Lung microvascular endothelial cell (primary cell): ENCODE measurements around the gene SLC22A17. TPM values are rescaled to one million over a fixed set of nuclear protein-coding genes. Genes with fewer than 3 reads are reported as not detected.

Experiments
- DNase-seq, 2 donors: peaks; one replicate each; pipeline versions ENCODE4 v3.0.0 to v3.0.0-alpha.2; 2010; ENCODE audit warnings: low read depth in 2 of 2
- total RNA-seq: library from RNA; depleted of rRNA; stranded (reverse); fragments of >200 nt; gene quantifications from 2 replicates; pipeline ENCODE4 v1.2.1, GENCODE V29; 2014

Gene SLC22A17
- total RNA-seq, 1 donor from 2014 or later, result 0.60 TPM

DNA sequence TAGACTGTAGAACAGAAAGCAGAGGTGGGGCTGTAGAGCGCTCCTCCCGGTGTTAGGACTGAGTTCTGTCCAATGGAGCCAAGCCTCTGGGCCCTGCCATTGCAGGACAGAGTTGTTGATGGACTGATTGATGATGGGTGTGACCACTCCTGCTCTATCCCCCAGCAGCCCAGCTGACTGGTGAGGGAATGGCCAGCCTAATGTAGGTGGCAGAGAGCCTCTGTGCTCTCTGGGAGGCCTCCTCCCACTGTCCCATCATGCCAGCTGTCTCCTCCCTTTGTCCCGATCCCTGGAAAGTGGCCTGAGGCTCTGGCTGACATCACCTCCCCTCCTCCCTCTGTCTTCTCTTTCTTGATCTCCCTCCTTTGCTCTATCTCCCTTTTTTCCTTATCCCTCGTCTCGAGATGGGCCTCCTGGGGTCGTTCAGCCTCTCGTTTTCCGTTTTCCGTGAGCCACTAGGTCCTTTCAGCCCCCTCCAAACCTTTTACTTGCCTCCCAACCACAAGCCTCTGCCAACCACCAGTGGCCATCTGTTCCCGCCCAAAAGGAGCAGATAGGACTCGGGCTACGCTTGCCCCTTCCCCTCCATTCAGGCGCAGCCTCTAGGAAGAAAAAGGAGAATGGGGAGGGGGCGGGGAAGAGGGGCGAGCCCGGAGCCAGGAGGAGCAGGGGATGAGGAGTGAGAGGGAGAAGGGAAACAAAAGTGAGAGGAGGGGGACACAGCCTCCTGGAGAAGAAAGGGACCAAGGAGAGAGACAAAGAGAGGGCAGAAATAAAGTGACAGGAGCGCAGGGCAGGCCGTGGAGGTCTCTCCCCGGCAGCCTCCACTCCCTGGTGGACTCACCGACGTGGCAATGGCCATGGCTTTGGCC lies 11.7 kb upstream of the SLC22A17 start:
- DNase-seq, result no peak

DNA sequence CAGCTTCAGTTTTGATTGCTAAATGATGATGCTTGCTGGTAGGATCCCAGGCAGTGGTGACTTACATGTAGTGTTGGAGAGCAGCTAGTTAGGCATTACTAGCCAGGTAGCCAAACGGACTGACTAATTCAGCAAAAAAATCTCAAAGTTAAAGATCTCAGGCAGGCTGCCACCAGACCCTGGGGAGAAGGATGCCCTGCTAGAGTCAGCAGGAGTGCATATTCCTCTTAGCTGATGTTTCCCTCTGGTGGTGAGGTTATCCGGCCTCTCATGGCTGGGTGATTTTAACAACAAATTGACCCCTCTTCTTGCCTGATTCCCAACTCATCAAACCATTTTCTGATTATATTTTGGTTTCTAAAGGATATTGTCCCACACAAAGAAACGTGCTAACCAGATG lies 9.5 kb upstream of the SLC22A17 start:
- DNase-seq, result no peak

GRCh38 chr14:23361763-23362162 lies 9.1 kb upstream of the SLC22A17 start:
- no peak for DNase-seq

GRCh38 chr14:23361320-23361719 lies 8.6 kb upstream of the SLC22A17 start:
- DNase-seq, result no peak

DNA sequence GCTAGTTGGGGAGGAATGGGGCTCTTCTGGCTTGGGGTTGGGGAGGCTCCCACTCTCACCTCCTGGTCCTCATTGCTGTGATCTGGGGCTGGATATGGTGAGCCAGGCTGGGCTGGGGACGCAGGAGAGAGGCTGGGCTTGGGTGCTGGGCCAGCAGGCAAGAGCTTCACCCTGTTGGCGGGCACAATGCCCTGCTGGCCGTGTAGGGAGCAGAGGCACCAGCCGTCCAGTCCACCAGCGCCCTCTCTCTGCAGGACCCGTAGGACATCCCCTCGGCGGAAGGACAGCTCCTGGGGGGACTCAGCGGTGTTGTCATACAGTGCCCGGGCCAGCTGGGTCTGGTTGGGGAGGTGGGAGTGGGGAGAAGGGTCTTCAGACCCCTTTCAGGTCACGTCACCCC lies 7.8 kb upstream of the SLC22A17 start:
- DNase-seq, result no peak

GRCh38 chr14:23359722-23360447 lies 7.2 kb upstream of the SLC22A17 start:
- DNase-seq, result no peak

DNA sequence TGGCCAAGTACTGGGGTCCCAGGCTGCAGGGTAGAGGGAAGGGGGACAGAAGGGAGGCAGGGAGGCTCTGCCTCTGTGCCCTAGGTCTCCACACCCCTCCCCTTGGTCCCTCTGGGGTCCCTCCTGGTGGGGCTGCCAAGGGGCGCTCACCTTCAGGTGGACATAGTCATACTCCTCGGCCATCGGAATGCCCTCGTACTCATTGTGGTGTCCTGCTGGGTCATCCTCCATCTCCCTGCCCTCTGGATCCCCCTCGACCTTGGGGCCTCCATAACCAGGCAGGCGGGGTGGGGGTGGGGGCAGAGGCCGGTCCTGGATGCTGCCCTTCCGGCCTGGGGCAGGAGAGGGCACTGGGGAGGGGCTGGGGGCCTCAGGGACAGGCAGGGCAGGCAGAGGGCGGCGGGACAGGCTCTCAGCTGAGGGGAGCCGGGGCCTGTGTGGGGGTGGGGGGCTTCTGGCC lies 6.5 kb upstream of the SLC22A17 start:
- no peak for DNase-seq

GRCh38 chr14:23358553-23359166 lies 6.0 kb upstream of the SLC22A17 start:
- DNase-seq, result no peak

DNA sequence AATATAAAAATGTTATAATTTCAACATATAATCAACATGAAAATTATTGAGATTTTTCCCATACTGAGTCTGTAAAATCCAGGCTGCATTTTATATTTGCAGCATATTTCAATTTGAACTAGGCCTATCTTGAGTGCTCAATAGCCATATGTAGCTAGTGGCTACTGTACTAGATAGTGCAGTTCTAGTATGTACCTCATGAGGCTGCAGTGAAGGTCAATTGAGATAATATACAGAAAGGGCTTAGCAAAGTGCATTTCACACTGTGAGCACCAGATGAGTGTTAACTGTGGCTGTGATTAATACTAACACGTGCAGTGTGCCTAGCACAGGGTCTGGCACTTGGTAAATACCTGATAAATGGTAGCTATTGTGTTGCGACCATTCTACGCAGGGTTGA lies 5.4 kb upstream of the SLC22A17 start:
- DNase-seq, result no peak

DNA sequence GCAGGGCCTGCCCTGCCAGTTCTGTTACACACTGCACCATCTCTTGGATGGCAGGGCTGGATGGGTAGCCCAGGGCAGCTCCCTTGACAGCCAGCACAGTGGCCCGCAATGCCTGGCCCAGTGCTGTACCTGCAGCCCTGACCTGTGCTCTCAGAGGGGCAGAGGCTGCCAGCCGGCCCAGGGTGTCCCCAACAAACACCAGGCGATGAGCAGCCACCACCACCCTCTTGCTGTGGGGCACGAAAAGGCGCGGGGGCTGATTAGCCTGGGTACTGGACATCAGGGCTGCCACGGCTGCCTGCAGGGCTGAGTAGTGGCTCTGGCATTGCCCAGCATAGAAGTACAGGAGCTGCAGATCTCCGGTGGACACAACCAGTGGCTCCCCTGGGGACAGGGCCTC lies 4.6 kb upstream of the SLC22A17 start:
- DNase-seq, result no peak

- DNase-seq, result no peak
These were observed 4.0 kb upstream of the SLC22A17 start for GRCh38 chr14:23356662-23357061.

DNA sequence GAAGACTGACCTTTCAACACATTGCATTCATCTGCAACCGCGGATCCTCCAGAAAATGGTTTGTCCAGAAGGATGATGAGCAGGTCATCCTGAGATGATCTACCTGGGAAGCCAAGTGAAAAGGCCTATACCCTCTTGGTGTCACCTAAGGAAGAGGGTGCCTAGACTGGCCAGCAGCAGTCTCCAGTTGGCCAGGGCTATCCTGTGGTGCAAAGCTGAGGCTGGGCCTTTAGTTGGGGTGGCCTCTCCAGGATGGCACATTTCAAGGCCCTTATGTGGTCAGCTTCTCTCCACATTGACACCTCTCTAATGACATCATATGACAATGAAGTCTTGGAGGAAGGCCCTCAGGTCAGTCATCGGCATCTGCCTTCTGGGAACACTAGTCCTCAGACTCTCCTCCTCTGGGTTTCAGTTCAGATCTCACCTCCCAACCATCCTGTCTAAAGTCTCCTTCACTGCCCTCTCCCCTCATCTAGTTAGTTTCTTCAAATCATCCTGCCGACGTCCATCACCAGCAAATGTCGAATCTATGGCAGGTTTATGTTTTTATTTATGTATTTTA lies 3.3 kb upstream of the SLC22A17 start:
- no peak for DNase-seq

- no peak for DNase-seq
These were observed 2.3 kb upstream of the SLC22A17 start for GRCh38 chr14:23354990-23355389.

GRCh38 chr14:23353433-23353780 lies 720 bp upstream of the SLC22A17 start:
- DNase-seq, result no peak

DNA sequence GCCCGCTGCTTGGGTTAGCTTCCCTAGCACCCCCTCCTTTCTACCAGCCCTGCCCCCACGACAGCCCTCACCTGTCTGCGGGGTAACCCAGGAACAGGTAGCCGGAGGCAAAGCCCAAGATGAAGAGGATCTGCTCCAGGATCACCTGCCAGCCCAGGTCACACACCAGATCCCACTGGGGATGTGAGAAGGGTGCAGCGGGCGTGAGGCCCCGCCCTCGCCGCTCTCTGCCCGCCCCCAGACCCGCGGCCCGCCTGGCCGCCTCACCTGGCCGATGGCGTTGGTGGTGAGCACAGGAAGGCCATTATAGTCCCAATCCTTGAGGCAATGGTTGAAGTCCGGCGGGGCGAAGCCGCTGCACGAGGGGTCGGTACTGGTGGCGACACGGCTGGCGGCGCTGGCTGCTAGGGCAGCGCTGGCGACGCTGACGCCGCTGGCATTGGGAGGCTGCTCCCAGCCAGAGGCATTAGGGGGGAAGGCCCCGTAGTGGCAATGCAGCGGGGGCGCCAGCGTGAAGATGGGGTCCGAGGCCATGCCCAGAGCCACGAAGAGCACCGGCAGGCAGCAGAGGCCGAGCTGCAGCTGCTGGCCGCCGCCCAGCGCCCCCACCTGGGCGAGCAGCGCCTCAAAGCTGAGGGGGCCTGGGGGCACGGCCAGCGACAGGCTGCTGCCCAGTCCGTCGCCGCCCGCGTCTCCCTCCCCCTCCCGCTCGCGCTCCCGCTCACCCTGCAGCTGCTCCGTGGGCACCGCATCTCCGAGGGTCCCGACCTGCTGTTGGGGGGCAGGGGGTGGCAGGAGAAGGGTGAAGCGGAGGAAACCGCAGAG lies 794 bp downstream of the SLC22A17 start:
- DNase-seq, result no peak

DNA sequence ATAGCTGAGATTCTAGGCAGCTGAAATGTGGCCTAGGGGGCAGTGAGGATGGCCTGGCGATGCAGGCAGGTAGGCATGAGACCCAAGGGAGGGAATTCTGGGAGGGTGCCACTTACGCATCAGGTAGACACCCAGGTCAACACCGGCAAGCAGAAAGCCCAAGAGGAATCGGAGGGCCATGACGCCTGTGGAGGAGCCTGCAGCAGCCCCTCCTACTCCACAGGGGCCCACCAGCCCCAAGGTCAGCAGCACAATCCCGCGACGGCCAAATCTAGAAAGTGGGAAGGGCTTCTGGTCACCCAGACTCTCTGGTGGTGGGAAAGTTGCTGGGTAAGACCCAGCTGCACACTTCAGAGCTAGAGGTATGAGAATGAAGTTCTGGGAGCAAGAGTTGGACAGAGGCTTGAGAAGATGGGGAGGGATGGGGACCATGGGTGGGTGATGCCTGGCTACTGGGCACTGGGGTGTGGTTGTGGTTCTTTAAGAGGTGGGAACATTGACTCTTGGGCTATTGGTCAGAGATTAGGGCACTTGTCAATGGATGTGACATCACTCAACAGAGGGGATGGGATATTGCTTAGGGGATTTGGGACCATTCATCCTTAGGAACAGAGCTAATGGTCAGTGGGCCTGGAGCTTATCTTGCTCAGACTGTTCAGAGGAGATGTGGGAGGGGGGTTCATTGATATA lies 3.4 kb downstream of the SLC22A17 start:
- no peak for DNase-seq

- no peak for DNase-seq
These were observed 4.4 kb downstream of the SLC22A17 start for GRCh38 chr14:23348297-23348655.

DNA sequence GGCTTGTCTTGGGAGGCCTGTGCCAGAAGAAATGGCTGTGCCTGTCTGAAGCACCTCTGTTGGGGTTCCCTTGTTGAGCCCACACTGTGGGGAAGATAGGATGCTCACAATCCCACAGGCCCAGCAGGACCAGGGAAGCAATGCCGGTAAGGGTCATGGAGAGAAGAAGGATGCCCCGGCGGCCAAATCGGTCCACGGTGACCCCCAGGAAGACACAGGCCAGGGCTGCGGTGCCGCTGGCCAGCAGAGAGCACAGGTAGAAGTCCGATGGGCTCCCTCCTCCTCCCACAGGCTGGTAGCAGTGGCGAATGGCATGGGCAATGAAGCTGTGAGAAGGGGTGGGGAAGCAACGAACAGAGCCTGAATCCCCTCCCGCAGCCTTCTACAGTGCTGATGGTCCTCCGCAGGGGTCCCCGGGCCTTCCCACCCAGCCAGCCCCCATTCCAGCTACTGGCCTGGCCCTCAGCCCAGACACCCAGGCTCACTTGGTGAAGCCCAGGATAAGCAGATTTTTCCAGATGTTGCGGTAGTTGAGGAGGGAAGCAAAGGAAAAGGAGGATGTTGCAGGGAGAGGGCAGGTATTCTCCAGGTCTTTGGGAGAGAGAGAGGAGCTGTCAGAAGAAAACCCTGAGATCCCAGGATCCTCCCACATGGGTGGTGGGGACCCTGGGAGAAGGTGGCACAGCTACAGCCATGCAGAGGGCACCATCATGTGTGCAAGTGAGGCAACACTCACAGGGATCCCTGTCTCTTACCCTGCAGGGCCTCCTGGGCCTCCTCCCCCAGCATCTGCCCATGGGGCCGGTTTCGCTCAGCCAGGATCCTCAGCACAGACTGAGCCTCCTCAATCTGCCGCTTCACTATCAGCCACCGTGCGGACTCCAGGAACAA lies 5.0 kb downstream of the SLC22A17 start:
- DNase-seq, result no peak

DNA sequence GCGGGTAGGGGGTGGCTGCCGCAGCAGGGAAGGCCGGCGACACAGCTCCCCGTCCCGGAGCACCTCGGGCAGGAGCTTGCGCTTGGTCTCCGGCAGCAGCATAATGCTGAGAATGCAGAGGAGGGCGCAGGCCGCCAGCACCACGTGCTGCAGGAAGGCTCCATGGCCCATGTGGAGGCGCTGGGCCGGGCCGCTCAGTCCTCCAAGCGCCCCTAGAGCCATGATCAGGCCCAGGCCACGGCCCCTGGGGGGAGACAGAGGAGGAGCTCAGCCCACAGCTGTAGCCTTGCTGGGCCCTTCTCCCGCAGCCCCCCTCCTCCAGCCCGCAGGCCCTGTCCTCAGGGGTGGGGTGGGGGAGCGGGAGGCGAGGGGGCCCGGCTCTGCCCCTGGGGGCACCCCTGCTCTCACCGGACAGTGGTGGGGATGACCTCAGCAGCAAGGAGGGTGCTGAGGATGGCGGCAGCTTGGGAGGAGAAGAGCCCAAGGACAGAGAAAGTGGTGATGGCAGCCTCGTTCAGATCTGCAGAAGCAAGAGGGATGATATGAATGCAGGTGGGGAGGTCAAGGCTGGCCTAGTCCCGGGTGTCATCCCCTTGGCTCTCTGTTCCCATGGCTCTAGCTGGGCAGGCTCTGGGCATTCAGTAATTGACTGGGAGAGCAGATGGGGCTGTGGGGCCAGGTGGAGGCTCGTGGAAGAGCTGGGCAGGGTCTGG lies 5.8 kb downstream of the SLC22A17 start:
- no peak for DNase-seq
